Keratinocyte (primary cell): Measurements from ENCODE around the gene CASZ1. TPM values are rescaled to one million over a fixed set of nuclear protein-coding genes. Genes with fewer than 3 reads are reported as not detected.
A peak's percentile ranks its signal among the peaks of the same experiment; 100 is the strongest.

Experiments used
- DNase-seq: peaks from one replicate; pipeline ENCODE4 v3.0.0-alpha.2; 2011; ENCODE audit warnings: low read depth, missing footprints, low spot score
- FAIRE-seq: peaks from 2 replicates; lab custom pipeline; 2011; peaks lifted over from hg19 to GRCh38; lab: Jason Lieb, UNC
- H2AFZ ChIP-seq: 2 replicates; pipeline ENCODE4 v1.6.0; 2012; ENCODE audit warnings: low read length, control low read depth, inconsistent platforms; ENCODE audit not compliant: control insufficient read depth
- H3K27ac ChIP-seq: 2 replicates; pipeline ENCODE4 v1.5.1; 2011; ENCODE audit warnings: low read length; ENCODE audit not compliant: control insufficient read depth, insufficient read depth
- H3K27me3 ChIP-seq: 3 replicates; pipeline ENCODE4 v1.6.0; 2011; ENCODE audit warnings: low read length; ENCODE audit not compliant: control insufficient read depth, insufficient read depth; ENCODE audit errors: extremely low read depth
- H3K36me3 ChIP-seq, 2 experiments: 2 replicates in 1 of 2; 3 replicates in 1 of 2; pipeline ENCODE4 v1.5.1; 2011; ENCODE audit warnings: low read length in 2 of 2, mild to moderate bottlenecking in 1 of 2; ENCODE audit not compliant: control insufficient read depth in 2 of 2, insufficient read depth in 2 of 2; ENCODE audit errors: extremely low read depth in 1 of 2
- H3K4me1 ChIP-seq: 3 replicates; pipeline ENCODE4 v1.5.1; 2011; ENCODE audit warnings: low read length; ENCODE audit not compliant: control insufficient read depth, insufficient read depth; ENCODE audit errors: extremely low read depth
- H3K4me2 ChIP-seq: 3 replicates; pipeline ENCODE4 v1.6.0; 2011; ENCODE audit warnings: low read depth, low read length; ENCODE audit not compliant: control insufficient read depth, insufficient read depth; ENCODE audit errors: extremely low read depth
- H3K4me3 ChIP-seq, 3 experiments: fragments of 200-600 bp in 1 of 3; sonication (generic) in 1 of 3; 2 replicates in 2 of 3; 3 replicates in 1 of 3; pipeline ENCODE4 v1.5.1; 2011 to 2016; ENCODE audit warnings: low read length in 3 of 3, mild to moderate bottlenecking in 3 of 3, control low read depth in 2 of 3, inconsistent platforms in 1 of 3, low read depth in 1 of 3, mixed read lengths in 1 of 3, mixed run types in 1 of 3, moderate library complexity in 1 of 3; ENCODE audit not compliant: control insufficient read depth in 2 of 3, insufficient read depth in 2 of 3; ENCODE audit errors: extremely low read depth in 1 of 3
- H3K79me2 ChIP-seq: 2 replicates; pipeline ENCODE4 v1.6.0; 2012; ENCODE audit warnings: low read length; ENCODE audit not compliant: control insufficient read depth, insufficient read depth
- H3K9ac ChIP-seq: 3 replicates; pipeline ENCODE4 v1.6.0; 2011; ENCODE audit warnings: low read length; ENCODE audit not compliant: control insufficient read depth, insufficient read depth; ENCODE audit errors: extremely low read depth
- H3K9me1 ChIP-seq: 3 replicates; pipeline ENCODE4 v1.6.0; 2011; ENCODE audit warnings: low read length; ENCODE audit not compliant: control insufficient read depth, insufficient read depth; ENCODE audit errors: extremely low read depth
- H3K9me3 ChIP-seq: 2 replicates; pipeline ENCODE4 v1.5.1; 2012; ENCODE audit warnings: low read depth, low read length; ENCODE audit not compliant: control insufficient read depth
- H4K20me1 ChIP-seq: 3 replicates; pipeline ENCODE4 v1.6.0; 2011; ENCODE audit warnings: low read length; ENCODE audit not compliant: control insufficient read depth, insufficient read depth; ENCODE audit errors: extremely low read depth
- CTCF ChIP-seq, 3 experiments: IDR thresholded peaks in 1 of 3; conservative IDR thresholded peaks in 1 of 3; optimal IDR thresholded peaks in 1 of 3; 2 replicates in 2 of 3; 3 replicates in 1 of 3; pipeline versions ENCODE3 to v1.5.1; 2011; ENCODE audit warnings: low read length in 3 of 3, mild to moderate bottlenecking in 3 of 3, moderate library complexity in 2 of 3, control low read depth in 1 of 3, inconsistent platforms in 1 of 3; ENCODE audit not compliant: insufficient read depth in 2 of 3; ENCODE audit errors: extremely low read depth in 1 of 3
- EZH2 ChIP-seq: IDR thresholded peaks from one replicate; pipeline ENCODE4 v1.6.1; 2012; ENCODE audit warnings: inconsistent platforms, mild to moderate bottlenecking, low read length, moderate library complexity
- dilution Hi-C: fragments of 300-500 bp; cut with MboI; formaldehyde crosslinking; loops from one replicate; pipeline ENCODE4 v1.7.0; 2020; ENCODE audit warnings: low sequenced_read_pairs; ENCODE audit not compliant: extremely low pct_ligation_motif_present
- polyA plus RNA-seq, 5 experiments: library from polyadenylated mRNA; depleted of rRNA in 3 of 5; stranded (reverse) in 3 of 5; stranded (forward) in 1 of 5; unstranded in 1 of 5; fragments of >200 nt; gene quantifications; 1 replicate in 1 of 5; 2 replicates in 3 of 5; 3 replicates in 1 of 5; pipeline versions ENCODE4 v1.2.1 to v1.2.3, GENCODE V29; 2011 to 2012; ENCODE audit warnings: missing spikeins in 2 of 5, low read depth in 1 of 5, low replicate concordance in 1 of 5

Gene CASZ1
- polyA plus RNA-seq, 1 donor (not counting 4 experiments of a cell fraction or from before 2014, with no cell fraction given), result 2.8 TPM

- H3K27ac ChIP-seq, result no peak overlapping the region
- DNase-seq, result no peak
- dilution Hi-C loops, result no loop called here
Measured at GRCh38 chr1:10776190-10776905, 20.1 kb downstream of the CASZ1 start.

GRCh38 chr1:10775763-10776162, 20.7 kb downstream of the CASZ1 start:
- peaks cover 56% of the 10 kb centered on the region for H3K4me1 ChIP-seq
- TF ChIP-seq EZH2, result no peak
- TF ChIP-seq CTCF (optimal IDR thresholded peaks at IDR 0.05 in 1 of 3, IDR thresholded peaks at IDR 0.05 in 1 of 3, conservative IDR thresholded peaks at IDR 0.05 in 1 of 3; ENCODE audit: extremely low read depth in 1 of 3, insufficient read depth in 2 of 3, low read length in 3 of 3), result no peak
- H3K9me1 ChIP-seq, result no peaks in the 10 kb centered on the region
- H3K27me3 ChIP-seq, result no peaks in the 10 kb centered on the region
- no peak for FAIRE-seq
- H3K4me3 ChIP-seq, result no peak overlapping the region
- peaks cover 20% of the 10 kb centered on the region for H3K79me2 ChIP-seq
- H3K36me3 ChIP-seq, result peaks cover 0 to 2% of the 10 kb centered on the region in 2 experiments
- peak overlapping the region; percentile 45 for H2AFZ ChIP-seq
- no peak overlapping the region for H3K27ac ChIP-seq
- H3K4me2 ChIP-seq, result peak overlapping the region; percentile 72
- dilution Hi-C loops, result no loop called here
- no peaks in the 10 kb centered on the region for H4K20me1 ChIP-seq
- H3K9me3 ChIP-seq, result no peaks in the 10 kb centered on the region
- peak overlapping the region; percentile 26 for H3K9ac ChIP-seq
- DNase-seq, result no peak

More at GRCh38 chr1:10776190-10776905, 20.1 kb downstream of the CASZ1 start:
- Histone ChIP-seq H3K4me3 (no peak overlapping the region), H4K20me1 (no peaks in the 10 kb centered on the region), H2AFZ (no peak overlapping the region), H3K9me3 (no peaks in the 10 kb centered on the region), H3K79me2 (peaks cover 24% of the 10 kb centered on the region), H3K9ac (no peak overlapping the region), H3K4me2 (peak overlapping the region; percentile 17), H3K9me1 (no peaks in the 10 kb centered on the region), H3K27me3 (no peaks in the 10 kb centered on the region), H3K4me1 (peaks cover 56% of the 10 kb centered on the region), H3K36me3 (peaks cover 0 to 2% of the 10 kb centered on the region in 2 experiments)
- no peak for TF ChIP-seq EZH2
- TF ChIP-seq CTCF (optimal IDR thresholded peaks at IDR 0.05 in 1 of 3, IDR thresholded peaks at IDR 0.05 in 1 of 3, conservative IDR thresholded peaks at IDR 0.05 in 1 of 3; ENCODE audit: extremely low read depth in 1 of 3, insufficient read depth in 2 of 3, low read length in 3 of 3), result no peak
- FAIRE-seq, result peak; percentile 17
